Upper lobe of left lung (tissue), 4 donors: ENCODE results near the gene IRF5.

Source experiments
- POLR2A ChIP-seq, 4 donors: fragments of 450-650 bp; IDR thresholded peaks; one replicate each; pipeline ENCODE4 v1.5.1; 2016 to 2017; ENCODE audit warnings: antibody characterized with exemption in 4 of 4, mild to moderate bottlenecking in 2 of 4
- POLR2AphosphoS5 ChIP-seq, 2 donors: sonication (generic); formaldehyde crosslinking; IDR thresholded peaks; one replicate each; pipeline ENCODE4 v1.5.1; 2017; ENCODE audit warnings: antibody characterized with exemption in 2 of 2
- TF ChIP-seq, protein P1 (sequence below), 6 experiments: fragments of 450-650 bp in 4 of 6; fragments of 200-600 bp in 2 of 6; sonication (generic) in 2 of 6; IDR thresholded peaks; one replicate each; pipeline ENCODE4 v1.5.1; 2016 to 2019; ENCODE audit warnings: antibody characterized with exemption in 6 of 6

DNA sequence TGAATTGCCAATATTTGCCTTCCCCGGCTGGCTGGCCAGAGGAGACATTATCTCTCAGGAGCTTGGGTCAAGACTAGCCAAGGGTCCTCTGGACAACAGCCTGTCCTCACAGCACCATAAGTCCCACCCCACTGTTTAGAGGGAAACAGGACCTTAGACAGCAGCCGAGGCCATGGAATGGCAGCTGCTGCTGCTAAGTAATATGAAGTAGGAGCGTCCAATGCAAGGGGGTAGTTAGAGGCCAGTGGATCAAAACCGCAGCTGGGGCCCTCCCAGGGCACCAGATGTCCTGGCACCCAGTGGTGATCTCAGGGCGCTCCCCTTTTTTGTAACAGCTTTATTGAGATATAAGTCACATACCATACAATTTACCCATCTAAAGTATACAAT, 14.3 kb upstream of the IRF5 start:
- TF ChIP-seq, protein P1, sequence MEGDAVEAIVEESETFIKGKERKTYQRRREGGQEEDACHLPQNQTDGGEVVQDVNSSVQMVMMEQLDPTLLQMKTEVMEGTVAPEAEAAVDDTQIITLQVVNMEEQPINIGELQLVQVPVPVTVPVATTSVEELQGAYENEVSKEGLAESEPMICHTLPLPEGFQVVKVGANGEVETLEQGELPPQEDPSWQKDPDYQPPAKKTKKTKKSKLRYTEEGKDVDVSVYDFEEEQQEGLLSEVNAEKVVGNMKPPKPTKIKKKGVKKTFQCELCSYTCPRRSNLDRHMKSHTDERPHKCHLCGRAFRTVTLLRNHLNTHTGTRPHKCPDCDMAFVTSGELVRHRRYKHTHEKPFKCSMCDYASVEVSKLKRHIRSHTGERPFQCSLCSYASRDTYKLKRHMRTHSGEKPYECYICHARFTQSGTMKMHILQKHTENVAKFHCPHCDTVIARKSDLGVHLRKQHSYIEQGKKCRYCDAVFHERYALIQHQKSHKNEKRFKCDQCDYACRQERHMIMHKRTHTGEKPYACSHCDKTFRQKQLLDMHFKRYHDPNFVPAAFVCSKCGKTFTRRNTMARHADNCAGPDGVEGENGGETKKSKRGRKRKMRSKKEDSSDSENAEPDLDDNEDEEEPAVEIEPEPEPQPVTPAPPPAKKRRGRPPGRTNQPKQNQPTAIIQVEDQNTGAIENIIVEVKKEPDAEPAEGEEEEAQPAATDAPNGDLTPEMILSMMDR (IDR thresholded peaks at IDR 0.05) = no peak
- no peak for TF ChIP-seq POLR2AphosphoS5 (IDR thresholded peaks at IDR 0.05)
- TF ChIP-seq POLR2A (IDR thresholded peaks at IDR 0.05) = no peak
